Measurements from ENCODE around the gene ATXN3L. TPM values are rescaled to one million over a fixed set of nuclear protein-coding genes. Genes with fewer than 3 reads are reported as not detected.
A peak's percentile ranks its signal among the peaks of the same experiment; 100 is the strongest.

ATXN3L gene
- total and polyA plus RNA-seq, 10 of the 15 experiments (the other 5 are each of a cell fraction or from before 2014, with no cell fraction given), result not detected

DNA sequence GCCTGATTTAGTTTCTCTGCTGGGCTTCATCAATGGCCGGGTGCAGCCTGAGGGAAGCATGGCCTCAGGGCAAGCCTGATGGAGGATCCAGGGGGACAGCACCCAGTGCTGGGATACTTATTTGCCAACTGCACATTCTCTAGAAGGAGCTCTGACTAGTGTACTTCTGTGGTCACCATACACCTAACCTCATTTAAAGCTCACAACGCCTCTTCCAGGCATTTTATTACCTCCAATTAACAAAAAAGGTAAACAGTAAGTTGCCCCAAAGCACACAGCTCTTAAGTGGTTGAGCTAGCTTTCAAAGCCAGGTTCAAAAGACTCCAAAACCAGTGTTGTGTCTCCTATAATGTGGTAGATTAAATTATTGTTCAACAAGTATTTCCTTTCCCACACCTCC, 26.8 kb upstream of the ATXN3L start (continued):
- TF ChIP-seq, protein P1, sequence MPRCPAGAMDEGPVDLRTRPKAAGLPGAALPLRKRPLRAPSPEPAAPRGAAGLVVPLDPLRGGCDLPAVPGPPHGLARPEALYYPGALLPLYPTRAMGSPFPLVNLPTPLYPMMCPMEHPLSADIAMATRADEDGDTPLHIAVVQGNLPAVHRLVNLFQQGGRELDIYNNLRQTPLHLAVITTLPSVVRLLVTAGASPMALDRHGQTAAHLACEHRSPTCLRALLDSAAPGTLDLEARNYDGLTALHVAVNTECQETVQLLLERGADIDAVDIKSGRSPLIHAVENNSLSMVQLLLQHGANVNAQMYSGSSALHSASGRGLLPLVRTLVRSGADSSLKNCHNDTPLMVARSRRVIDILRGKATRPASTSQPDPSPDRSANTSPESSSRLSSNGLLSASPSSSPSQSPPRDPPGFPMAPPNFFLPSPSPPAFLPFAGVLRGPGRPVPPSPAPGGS (IDR thresholded peaks at IDR 0.05; ENCODE audit: borderline replicate concordance, insufficient read depth, low read depth, low read length, poor library complexity, severe bottlenecking), result no peak

DNA sequence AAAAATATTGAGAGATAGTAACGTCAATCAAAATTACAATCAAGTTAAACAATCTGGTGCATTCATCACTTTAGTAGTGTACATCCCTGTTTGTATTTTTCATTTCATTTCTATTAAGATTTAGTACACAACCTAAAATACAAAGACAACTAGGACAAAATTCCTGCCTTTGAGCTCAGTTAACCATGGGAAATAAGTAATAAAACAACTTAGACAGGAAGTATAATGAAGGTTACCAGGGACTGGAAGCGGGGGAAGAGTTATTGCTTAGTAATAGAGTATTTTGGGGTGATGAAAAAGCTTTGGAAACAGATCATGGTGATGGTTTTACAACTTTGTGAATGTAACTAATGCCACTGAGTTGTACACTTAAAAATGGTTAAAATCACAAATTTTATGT, 25.6 kb upstream of the ATXN3L start:
- H3K4me3 ChIP-seq, result no peak overlapping the region
- H3K4me1 ChIP-seq (ENCODE audit: control insufficient read depth, insufficient read depth, low read length), result peaks cover 3% of the 10 kb centered on the region; the same call in 1 of the 2 replicates
- WGBS (ENCODE audit: insufficient coverage, insufficient replicate concordance, low lambda C conversion rate, missing lambda C conversion rate), result 28% methylated on average over 2 of the region's 2 CpGs
- no peaks in the 10 kb centered on the region for H4K20me1 ChIP-seq (ENCODE audit: control insufficient read depth, insufficient read depth)
- H3K36me3 ChIP-seq (ENCODE audit: control insufficient read depth in 2 of 2, insufficient read depth in 2 of 2, low read length in 1 of 2), result no peaks in the 10 kb centered on the region
- no peaks in the 10 kb centered on the region for H3K9me3 ChIP-seq (replicated peaks; ENCODE audit: control insufficient read depth, insufficient read depth, low read length)
- RAD21 ChIA-PET (ENCODE audit: unreplicated experiment), result interaction anchor here (0.7 to 1.4 kb wide), 5 partner anchors 27 to 142 kb away, joined by 3 to 4 read pairs (median 3); no protein-coding TSS in a partner anchor
- intact Hi-C loops (cut with micrococcal nuclease; ENCODE audit: unreplicated experiment) (loop anchor here (1.0 to 2.0 kb wide), 2 partner anchors 87 to 142 kb away; no protein-coding TSS in a partner anchor), in situ Hi-C loops (cut with MboI) (no loop called here)
- no peak overlapping the region; the same call in 1 of the 2 replicates for H2AFZ ChIP-seq (ENCODE audit: control insufficient read depth, low read depth, low read length)
- no peaks in the 10 kb centered on the region for H3K27me3 ChIP-seq (replicated peaks in 1 of 2; ENCODE audit: control insufficient read depth in 2 of 2, insufficient read depth in 2 of 2, low read length in 1 of 2)
- SMC1A ChIA-PET (ENCODE audit: uncharacterized antibody, unreplicated experiment), result interaction anchor here (0.6 to 2.4 kb wide), 7 partner anchors 8 to 253 kb away, joined by 3 to 9 read pairs (median 3); no protein-coding TSS in a partner anchor
- DNase-seq (ENCODE audit: low read depth, low spot score), result no peak
- no peak for FAIRE-seq
- no peak for ATAC-seq
- TF ChIP-seq, protein P2, sequence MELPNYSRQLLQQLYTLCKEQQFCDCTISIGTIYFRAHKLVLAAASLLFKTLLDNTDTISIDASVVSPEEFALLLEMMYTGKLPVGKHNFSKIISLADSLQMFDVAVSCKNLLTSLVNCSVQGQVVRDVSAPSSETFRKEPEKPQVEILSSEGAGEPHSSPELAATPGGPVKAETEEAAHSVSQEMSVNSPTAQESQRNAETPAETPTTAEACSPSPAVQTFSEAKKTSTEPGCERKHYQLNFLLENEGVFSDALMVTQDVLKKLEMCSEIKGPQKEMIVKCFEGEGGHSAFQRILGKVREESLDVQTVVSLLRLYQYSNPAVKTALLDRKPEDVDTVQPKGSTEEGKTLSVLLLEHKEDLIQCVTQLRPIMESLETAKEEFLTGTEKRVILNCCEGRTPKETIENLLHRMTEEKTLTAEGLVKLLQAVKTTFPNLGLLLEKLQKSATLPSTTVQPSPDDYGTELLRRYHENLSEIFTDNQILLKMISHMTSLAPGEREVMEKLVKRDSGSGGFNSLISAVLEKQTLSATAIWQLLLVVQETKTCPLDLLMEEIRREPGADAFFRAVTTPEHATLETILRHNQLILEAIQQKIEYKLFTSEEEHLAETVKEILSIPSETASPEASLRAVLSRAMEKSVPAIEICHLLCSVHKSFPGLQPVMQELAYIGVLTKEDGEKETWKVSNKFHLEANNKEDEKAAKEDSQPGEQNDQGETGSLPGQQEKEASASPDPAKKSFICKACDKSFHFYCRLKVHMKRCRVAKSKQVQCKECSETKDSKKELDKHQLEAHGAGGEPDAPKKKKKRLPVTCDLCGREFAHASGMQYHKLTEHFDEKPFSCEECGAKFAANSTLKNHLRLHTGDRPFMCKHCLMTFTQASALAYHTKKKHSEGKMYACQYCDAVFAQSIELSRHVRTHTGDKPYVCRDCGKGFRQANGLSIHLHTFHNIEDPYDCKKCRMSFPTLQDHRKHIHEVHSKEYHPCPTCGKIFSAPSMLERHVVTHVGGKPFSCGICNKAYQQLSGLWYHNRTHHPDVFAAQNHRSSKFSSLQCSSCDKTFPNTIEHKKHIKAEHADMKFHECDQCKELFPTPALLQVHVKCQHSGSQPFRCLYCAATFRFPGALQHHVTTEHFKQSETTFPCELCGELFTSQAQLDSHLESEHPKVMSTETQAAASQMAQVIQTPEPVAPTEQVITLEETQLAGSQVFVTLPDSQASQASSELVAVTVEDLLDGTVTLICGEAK (IDR thresholded peaks at IDR 0.05; ENCODE audit: borderline replicate concordance), result no peak
- no peak for TF ChIP-seq TCF12 (IDR thresholded peaks at IDR 0.05; ENCODE audit: low read depth, low read length)
- TF ChIP-seq ZNF384 (IDR thresholded peaks at IDR 0.05; ENCODE audit: borderline replicate concordance, low read depth, low read length), result no peak
- no peak for TF ChIP-seq HDGF (IDR thresholded peaks at IDR 0.05)
- no peak for TF ChIP-seq SP1 (IDR thresholded peaks at IDR 0.05; ENCODE audit: low read depth, low read length)
- no peak for TF ChIP-seq HCFC1 (IDR thresholded peaks at IDR 0.05; ENCODE audit: low read length)
- TF ChIP-seq CREB1 (IDR thresholded peaks at IDR 0.05; ENCODE audit: low read depth), result no peak
- no peak for TF ChIP-seq CBFB (IDR thresholded peaks at IDR 0.05; ENCODE audit: low read depth)
- no TSS peak for BruUV-seq (replicated peaks)
- H3K4me2 ChIP-seq (ENCODE audit: control insufficient read depth, insufficient read depth), result no peak overlapping the region
- H3K9ac ChIP-seq (ENCODE audit: control insufficient read depth, insufficient read depth, low read length), result no peak overlapping the region
- H3K27ac ChIP-seq (ENCODE audit: control insufficient read depth, insufficient read depth), result 0 out of 2 replicates have a peak overlapping the region, but pooled peaks have one; percentile 2
- CTCF ChIA-PET, result interaction anchor here (1.0 to 2.1 kb wide), 3 partner anchors 21 to 399 kb away, joined by 4 to 10 read pairs (median 6); no protein-coding TSS in a partner anchor
- no peaks in the 10 kb centered on the region for H3K79me2 ChIP-seq (ENCODE audit: control insufficient read depth, insufficient read depth, low read length)
- POLR2A ChIA-PET, result interaction anchor here (0.9 to 1.4 kb wide), 2 partner anchors 81 to 91 kb away, joined by 3 read pairs; no protein-coding TSS in a partner anchor
